ENCODE measurements around the gene FOXP1.

Gene FOXP1

DNA sequence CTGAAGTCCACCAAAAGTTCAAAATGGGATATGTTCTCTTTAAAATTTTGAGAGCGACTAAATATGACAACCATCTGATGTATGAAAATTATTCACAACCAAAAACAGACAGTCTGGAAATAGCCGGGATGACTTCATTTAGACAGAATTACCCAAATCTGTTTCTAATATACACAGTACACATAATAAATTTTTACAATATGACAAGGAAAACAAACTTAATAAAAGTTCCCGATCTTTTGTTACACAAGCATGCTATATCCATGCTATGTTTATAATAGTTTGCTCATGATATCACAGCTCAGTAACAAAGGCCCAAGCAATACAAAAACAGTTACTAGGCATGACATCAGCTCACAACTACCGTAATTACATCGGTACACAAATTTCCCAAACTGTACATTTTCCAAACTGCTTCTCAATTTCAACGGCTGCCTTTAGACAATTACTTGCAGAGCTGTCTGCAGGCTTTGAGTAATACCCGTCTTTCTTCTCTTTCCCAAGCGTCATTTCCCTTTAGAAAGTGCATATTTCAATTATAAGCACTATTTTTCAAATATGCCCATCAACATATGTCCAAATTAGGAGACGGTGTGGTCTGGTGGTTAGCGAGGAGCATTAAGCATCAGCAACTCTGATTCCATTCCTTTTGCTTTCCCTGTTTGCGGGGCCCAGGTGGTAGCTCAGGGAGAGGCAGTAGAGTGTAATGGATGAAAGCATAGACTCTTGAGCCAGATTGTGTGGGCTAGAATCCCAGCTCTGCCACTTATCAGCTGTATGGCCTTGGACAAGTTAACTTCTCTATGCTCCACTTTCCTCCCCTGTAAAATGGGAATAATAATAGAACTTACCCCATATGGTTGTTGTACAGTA, 481.2 kb downstream of the FOXP1 start:
- no peak for DNase-seq (ENCODE audit: low spot score)

DNA sequence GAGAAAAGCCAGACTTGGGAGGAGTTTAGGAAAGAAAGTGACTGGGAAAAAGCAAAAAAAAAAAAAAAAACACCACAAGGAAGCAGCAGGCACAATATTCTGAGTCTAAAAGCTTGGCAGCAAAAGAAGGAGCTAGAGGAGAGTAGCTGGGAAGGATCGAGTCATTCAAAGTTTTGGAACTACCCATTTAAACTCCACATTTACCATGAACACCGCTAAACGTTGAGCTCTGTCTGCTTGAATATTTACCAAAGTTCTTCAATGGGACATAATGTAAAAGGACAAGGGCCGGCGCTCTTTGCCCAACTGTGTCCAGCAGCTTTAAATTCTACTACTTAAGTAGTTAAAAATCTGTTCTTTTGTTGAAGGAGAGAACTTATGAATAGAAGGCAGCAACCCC, 481.9 kb downstream of the FOXP1 start:
- DNase-seq (ENCODE audit: low spot score): no peak

DNA sequence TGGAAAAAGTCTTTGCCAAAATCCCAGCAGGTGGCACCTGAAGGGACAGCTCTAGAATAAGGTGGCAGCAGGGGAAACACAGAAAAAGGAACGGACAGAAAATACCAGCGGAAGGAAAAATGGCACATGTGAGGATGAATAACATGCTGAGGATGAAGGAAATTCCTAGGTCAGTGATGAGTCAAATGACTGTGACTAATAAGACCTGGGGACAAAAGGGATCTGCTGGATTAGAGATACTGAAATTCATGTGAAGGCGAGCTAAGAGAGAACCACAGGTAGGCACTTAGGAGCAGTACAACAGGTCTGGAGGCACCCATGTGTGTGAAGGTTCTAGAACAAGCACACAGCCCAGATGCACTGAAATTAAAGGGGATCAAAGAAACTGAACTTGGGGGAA, 482.5 kb downstream of the FOXP1 start:
- DNase-seq (ENCODE audit: low spot score): no peak

DNA sequence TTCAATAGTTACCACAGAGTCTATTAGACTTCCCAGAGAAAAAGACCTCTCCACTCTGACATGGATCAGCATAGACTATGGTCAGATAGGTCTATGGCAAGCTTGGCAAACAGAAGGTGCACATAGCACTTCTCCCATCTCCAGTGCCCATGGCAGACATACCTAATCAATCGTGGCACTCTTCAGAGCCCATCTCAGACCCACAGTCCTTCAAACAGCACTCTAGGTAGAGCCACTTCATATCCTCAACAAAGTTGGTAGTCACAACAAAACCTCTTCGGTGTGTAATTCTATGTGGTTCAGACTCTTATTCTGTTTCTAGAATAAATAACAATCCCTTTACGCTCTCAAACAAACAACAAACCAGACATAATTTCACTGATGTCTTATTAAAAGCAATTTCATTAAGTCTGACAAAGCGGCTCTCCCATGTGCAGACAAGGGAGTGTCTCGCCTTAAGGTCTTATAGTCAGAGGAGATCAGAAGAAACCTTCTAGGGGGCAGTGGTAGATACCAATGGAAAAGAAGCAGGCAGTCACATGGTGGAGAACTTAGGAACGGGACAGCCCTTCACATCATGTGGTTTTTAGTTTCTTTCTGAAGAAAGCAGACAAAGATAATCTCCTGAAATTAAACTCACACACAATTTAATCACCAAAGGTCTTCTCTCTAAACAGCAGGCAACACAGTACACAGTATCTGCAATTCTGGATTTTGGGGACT, 483.4 kb downstream of the FOXP1 start:
- no peak for DNase-seq (ENCODE audit: low spot score)

DNA sequence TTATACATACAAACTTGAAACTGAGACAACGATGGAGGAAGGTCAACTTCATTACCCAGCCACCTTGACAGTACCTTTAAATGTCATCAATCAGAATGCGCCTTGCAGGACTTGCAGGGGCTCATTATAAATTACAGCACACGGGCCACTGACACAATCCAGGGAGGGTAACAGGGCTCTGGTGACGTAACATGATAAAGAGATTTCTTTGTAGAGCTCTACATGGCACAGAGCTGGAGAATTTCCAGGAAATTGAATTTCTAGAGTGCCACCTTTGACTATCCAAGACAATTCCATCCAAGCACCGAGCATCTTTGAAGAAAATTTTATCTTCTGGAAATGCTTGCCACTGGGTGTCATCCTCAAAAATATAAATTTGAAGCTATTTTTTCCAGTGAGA, 486.0 kb downstream of the FOXP1 start:
- DNase-seq (ENCODE audit: low spot score): no peak

DNA sequence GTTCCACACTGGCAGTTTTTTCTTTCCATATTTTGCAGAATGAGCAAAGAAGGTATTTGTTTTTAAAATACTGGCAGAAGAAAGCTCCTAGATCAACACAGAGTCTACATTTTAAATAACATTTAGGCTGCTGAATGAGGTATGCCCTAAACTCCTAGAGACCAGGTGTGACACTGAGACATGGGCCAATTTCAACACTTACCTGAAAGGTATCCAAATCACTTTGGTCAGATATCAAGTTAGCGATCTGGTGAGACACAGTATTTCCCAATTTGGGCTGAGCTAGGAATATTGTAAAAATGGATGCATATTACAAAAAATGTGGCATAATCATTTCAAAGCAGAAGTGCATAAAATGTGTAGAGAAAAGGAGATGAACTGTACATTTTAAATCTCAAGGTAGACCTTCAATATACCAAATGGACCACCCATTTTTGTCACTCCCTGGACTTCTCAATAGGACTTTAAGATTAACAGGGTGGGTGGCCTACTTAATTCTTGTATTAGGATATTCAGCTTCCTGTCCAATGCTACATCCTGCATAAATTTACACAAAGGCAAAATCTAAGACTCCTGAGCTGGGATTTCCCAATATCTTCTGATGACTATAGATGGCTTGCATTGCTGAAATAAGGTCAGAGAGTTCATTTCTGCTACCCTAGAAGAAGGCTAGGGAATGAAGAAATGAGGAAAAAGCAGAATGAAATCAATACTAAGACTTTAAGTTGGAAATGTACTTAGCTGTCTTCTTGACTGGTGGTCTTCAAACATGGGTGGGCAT, 487.8 kb downstream of the FOXP1 start:
- no peak for DNase-seq (ENCODE audit: low spot score)

DNA sequence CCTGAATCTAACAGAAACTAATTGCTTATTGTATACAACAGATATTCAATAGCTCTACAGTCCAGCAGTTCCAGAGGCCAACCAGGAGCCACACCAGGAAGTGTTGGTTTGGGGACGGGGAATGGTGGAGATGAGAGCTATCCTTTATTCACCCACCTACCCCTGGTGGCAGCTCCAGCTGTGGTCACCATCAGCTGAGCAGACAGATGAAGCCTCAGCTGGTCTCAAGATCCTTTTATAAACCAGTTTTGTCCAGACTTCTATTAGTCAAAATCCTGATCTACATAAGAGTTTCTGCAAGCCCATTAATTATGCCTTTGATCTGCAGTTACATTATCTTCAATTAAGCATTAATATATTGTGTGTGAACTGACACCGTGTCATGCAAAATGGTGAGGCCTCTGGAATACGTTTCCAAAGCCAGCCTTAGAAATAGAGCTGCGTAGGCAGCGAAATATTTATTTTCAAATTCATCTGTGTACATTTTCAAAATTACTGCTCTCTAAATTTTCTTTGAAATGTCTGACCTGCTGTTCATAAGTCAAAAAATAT, 488.8 kb downstream of the FOXP1 start:
- no peak for DNase-seq (ENCODE audit: low spot score)

DNA sequence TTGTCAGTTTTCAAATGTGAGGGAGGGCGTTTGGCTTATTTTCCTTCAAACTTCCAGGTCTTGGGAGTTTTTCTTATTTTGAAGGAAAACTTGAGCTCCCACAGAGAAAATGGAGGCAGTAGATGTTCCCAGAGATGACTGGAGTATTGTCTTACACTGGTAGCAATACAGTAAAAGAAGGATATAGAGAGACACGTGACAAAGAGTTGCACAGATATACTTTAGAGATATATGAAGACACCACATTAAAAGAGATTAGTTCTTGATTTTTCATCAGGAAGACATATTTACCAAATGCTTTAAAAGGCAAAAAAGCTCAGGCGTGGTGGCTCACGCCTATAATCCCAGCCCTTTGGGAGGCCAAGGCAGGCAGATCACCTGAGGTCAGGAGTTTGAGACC, 490.9 kb downstream of the FOXP1 start:
- no peak for DNase-seq (ENCODE audit: low spot score)

DNA sequence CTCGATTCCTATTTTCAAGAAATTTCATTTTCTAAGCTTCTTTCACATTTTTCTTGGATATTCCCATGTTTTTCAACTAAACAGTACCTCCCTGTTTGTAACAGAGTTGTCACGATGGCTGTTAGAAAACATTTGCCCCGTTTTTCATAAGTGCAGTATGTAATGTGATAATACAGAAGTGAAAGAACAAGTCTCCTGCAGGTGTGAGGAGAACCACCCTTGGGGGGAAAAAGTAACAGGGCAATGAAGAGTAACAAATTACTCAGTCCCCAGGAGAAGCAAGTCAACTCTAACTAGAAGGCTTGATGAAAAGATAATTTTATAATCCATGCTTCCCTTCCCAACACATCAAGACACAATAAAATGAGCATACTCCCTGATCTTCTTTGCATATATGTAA, 493.3 kb downstream of the FOXP1 start:
- no peak for DNase-seq (ENCODE audit: low spot score)

DNA sequence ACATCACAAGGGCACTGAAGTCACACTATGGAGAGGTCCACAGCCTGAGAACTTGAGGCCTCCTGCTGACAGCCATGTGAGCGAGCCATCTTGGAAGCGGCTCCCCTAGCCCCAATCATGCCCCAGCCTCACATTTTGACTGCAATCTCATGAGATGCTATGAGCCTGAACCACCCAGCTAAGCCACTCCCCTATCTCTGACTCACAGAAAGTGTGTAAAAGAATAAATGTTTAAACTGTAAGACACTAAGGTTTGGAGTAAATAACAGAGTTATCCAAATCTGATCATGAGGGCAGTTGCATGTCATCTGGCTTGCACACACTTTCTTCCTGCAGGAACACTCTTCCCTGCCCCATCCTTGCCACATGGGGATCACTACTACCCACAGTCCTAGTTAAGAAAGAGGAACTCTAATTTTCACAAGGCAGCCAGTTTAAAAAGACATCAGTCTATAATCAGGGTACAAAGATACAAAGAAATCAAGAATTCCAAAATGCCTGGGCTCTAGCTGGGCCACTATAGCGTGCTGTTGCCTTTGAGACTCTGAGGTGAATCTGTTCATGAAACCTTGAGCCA, 494.2 kb downstream of the FOXP1 start:
- no peak for DNase-seq (ENCODE audit: low spot score)

DNA sequence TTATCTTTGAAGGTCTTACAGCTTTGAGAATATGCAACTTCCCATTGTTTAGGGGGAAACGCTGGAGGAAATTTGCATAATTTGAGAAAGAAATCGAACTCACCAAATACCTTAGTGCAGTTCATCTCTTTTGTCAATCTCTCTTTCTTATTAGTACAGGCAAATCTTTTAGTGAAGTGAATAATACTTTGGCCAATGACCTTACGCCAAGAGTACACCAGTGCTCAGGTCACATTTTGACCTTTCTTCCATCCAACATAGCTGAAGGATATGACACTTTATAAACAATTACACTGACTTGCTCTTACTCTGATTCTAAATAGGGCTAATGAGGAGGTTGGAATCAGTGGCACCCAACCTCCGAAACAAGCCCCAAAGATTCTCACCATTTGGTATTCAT, 494.8 kb downstream of the FOXP1 start:
- no peak for DNase-seq (ENCODE audit: low spot score)

DNA sequence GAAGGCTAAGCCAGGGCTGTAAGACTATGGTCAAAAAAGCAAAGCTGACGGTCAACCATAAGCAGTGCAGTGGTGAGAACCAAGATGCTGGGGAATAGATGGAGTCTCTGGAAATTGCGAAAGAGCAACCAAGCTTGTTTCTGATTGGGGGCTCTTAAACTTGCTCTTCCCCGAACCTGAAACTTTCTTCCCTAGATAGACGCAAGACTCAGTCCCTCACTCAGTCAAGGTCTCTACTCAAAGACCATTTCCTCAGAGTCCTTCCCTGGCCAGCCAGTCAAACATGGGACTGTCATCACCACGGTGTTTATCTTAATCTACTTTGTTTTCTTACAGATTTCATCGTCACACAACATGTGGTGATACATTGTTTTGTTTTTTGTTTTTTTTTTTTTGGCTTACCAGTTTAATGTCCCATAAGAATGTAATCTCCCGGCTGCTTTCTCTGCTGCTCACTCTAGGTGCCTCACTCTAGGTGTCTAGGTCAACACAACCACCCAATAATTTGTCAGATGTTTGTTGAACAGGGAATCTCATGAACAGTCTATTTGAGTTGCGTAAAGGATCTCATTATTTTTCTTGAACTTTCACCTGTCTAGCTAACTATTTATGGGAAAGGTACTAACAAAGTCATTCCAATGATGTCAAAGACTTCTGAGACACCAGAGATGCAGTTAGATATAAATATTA, 495.4 kb downstream of the FOXP1 start:
- DNase-seq (ENCODE audit: low spot score): no peak

DNA sequence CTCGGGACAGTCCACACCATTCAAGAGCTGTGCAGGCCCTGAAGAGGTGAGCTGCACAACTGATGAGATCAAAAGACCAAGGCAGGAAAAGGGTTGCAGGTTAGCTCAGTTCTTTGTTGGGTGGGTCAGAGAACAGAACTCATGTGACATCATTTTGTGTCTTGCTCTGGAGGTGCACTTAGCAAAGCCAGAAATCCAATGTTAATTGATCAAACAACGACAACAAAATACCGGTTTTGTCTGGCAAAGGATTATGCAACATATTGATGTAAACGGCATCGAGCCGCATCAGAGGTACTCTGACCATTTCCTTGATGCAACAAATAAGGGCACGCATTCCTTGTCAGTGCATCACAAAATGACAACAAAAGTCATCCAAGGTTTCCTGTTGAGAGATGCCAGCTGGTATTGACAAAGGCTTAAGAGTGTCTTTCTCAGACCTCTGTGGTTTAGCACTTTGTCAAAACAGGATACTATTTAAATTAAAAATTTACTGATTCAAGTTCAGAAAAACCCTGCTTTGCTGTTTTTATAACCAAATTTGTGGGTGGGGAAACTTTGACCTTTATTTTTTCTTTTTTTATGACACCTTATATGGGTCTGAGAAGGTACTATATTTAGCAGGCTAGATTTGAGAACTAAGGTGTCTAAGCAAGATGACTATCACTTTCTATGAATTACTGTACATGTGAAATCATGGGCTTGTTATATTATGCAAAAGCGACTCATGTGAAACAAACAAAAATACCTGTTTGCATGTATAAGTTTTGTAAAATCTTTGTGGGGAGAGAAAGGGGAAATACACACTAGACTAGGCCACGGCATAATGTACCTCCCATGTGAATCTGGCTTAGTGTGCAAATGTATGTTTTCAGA, 496.1 kb downstream of the FOXP1 start:
- no peak for DNase-seq (ENCODE audit: low spot score)

DNA sequence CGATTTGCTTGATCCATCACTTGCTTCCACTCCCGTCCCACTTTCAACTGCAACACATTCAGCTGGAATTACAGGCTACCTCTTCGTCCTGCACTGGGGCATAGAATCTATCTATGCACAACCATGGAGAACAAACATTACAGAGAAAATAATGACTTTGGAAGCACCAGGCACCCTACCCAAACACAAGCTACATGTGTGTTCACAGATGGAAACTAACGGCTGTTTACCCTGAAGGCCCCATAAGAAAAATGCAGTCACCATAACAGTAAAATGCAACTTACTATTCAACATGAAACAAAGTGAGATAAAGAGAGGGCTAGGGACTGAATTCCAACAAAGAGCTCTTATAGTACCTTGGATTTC, 496.8 kb downstream of the FOXP1 start:
- DNase-seq (ENCODE audit: low spot score): no peak

DNA sequence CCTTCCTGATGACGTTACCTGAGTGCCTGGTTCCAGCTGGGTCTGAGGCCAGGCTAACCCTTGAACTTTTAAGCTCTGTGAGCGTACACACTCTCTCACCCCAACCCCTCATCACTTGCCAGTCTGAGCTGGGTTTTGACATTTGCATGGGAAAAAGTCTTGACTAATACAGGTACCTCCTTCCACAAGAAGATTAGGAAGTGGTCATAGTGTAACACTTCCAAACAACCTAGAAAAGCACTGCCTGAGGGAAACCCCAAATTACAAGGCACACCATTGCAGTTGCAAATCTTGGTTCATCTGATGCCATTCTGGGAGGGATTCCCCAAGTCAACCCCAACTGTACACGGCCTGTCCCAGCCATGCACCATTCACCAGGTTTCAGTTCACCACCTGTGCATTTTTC, 499.8 kb downstream of the FOXP1 start:
- DNase-seq (ENCODE audit: low spot score): no peak

DNA sequence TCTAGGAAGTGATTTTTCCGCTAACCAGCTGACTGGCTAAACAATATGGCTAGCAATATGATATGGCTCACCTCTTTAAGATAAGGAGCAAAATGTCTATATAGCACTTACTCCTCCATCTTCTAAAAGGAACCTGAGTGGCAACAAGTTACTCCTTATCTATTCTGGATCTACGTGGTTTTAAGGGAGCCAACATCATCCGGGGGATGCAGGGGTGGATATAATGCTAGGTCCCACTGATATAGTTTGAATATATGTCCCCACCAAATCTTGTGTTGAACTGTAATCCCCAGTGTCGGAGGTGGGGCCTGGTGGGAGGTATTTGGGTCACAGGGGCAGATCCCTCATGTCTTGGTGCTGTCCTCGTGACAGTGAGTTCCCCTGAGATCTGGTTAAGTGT, 500.7 kb downstream of the FOXP1 start:
- no peak for DNase-seq (ENCODE audit: low spot score)

DNA sequence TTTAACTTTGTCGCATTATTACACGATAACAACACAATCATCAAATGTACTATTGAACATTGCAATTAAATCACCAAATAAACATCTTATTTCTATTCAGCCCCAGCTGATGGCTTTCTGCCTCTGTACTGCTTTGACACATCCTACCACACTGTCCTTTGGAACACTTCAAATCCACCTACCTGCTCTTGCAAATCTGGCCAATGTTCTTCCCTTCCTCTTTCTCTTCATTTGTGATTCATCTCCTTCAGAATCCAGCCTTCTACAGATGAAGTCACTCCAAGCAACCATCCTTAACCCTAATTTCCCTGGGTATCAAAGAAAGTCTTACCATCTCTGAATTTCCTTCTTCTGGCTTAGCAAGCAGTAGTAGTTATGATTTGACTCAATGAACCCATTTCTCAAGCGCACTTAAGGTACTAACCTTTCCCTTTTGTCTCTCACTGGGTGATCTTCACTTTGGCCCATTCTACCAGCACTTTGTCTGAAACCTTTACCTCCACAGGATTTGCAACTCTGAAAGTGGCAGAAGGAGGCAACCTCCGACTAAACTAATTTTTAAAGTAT, 502.9 kb downstream of the FOXP1 start:
- DNase-seq (ENCODE audit: low spot score): no peak

DNA sequence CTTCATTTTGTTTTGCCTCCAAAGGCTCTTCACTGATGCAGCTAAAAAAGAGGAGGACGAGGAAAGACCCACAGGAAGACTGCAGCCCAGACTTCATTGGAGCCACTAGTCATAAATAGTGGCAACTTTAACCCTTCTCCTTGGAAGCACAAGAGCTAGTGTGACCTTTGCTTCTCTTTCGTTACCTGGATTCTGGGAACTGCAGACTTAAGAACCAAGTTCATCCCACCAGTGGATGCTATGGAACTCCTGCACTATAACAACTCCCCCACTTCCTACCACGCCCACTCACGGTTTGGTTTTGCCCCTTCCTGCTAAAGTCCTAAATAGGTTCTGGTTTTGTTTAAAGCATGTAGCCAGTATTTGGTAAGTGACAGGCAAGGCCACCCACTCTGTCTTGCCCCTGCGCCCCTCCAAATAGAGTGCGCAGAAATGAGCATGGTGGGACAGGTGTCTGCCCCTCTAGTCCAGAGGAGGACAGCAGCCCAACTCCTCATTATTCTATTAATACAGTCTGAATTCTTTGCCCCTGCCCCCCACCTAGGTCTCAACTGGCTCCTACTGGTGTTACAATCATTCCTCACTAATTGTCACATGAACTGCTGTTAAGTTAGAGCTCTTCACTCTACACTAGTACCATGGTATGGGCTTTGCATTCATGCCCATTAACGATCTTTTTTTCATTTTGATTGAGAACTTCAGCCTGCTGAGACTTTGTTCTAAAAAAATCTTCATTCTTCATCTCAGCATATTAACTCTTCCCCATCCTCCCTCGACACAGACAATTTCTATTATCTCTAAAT, 504.6 kb downstream of the FOXP1 start:
- no peak for DNase-seq (ENCODE audit: low spot score)

DNA sequence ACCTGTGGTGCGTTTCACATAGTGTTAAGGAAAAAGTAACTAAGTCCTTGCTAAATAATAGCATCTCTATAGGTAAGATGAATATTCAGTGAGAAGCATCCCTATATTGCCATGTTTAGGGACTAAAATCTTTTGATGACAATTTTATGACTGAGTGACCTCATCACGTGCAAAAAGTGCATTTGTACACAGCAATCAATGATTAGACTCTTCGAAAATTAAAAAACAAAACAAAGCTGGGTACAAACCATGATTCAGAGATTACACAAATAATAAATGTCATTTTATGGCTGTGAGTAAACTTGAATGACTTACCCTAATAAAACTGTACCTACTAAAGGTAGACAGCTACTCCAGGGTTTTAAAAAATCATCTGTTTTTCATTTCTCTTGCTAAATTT, 505.3 kb downstream of the FOXP1 start:
- DNase-seq (ENCODE audit: low spot score): no peak

Data from left forelimb (tissue), 1 donor.